HEK293 (cell line): Measurements from ENCODE around the gene ELOVL7.

ENCODE experiments used
- CTCF ChIA-PET: fragments of 350-600 bp; formaldehyde crosslinking; extraction: SDS; loops from one replicate; lab custom pipeline; 2021; ENCODE audit warnings: antibody characterized with exemption; lab: Yijun Ruan, JAX
- POLR2A ChIA-PET: fragments of 300-600 bp; formaldehyde crosslinking; extraction: SDS; loops from one replicate; lab custom pipeline; 2020; ENCODE audit warnings: antibody characterized with exemption, inconsistent platforms; lab: Yijun Ruan, JAX
- H3K27ac ChIP-seq: fragments of 200-500 bp; sonication (Bioruptor generic); 2 replicates; pipeline ENCODE4 v1.5.1; 2014; ENCODE audit warnings: low read depth, low read length, control low read depth, inconsistent platforms; ENCODE audit errors: extremely low read depth
- H3K36me3 ChIP-seq, 2 experiments: fragments of 200-500 bp in 1 of 2; sonication (Bioruptor generic) in 1 of 2; 1 replicate in 1 of 2; 2 replicates in 1 of 2; pipeline ENCODE4 v1.5.1; 2014 to 2017; ENCODE audit warnings: inconsistent platforms in 2 of 2, low read length in 2 of 2; ENCODE audit not compliant: control insufficient read depth in 2 of 2, insufficient read depth in 1 of 2
- H3K4me1 ChIP-seq: fragments of 200-500 bp; sonication (Bioruptor generic); 2 replicates; pipeline ENCODE4 v1.5.1; 2014; ENCODE audit warnings: mild to moderate bottlenecking, low read length, inconsistent platforms; ENCODE audit not compliant: control insufficient read depth, insufficient read depth
- H3K4me3 ChIP-seq: 2 replicates; pipeline ENCODE4 v1.5.1; 2011; ENCODE audit warnings: low read depth, mild to moderate bottlenecking, control low read depth, low read length, moderate library complexity
- H3K9me3 ChIP-seq: fragments of 200-500 bp; sonication (Bioruptor generic); 2 replicates; pipeline ENCODE4 v1.5.1; 2014; ENCODE audit warnings: low read depth, low read length, inconsistent platforms; ENCODE audit not compliant: control insufficient read depth, insufficient read depth
- AEBP2 ChIP-seq: fragments of 450-650 bp; formaldehyde crosslinking; IDR thresholded peaks from 2 replicates; pipeline ENCODE4 v1.5.1; 2016; ENCODE audit warnings: missing biosample characterization, missing genetic modification characterization, borderline replicate concordance
- GLI2 ChIP-seq: fragments of 450-650 bp; formaldehyde crosslinking; IDR thresholded peaks from 2 replicates; pipeline ENCODE4; 2017; ENCODE audit warnings: missing biosample characterization, missing genetic modification characterization, low read depth, borderline replicate concordance
- KLF8 ChIP-seq: fragments of 450-650 bp; formaldehyde crosslinking; IDR thresholded peaks from 2 replicates; pipeline ENCODE4 v1.5.1; 2016; ENCODE audit warnings: missing biosample characterization, missing genetic modification characterization
- ZBTB11 ChIP-seq: fragments of 450-650 bp; formaldehyde crosslinking; conservative IDR thresholded peaks from 2 replicates; pipeline ENCODE4 v1.5.1; 2016; ENCODE audit warnings: low read depth, missing biosample characterization, missing genetic modification characterization
- ZNF174 ChIP-seq: fragments of 450-650 bp; formaldehyde crosslinking; IDR thresholded peaks from 2 replicates; pipeline ENCODE4 v1.5.0; 2017; ENCODE audit warnings: missing biosample characterization, mild to moderate bottlenecking, missing genetic modification characterization
- ZNF18 ChIP-seq: fragments of 450-650 bp; formaldehyde crosslinking; IDR thresholded peaks from 2 replicates; pipeline ENCODE4 v1.5.1; 2016; ENCODE audit warnings: missing biosample characterization, missing genetic modification characterization
- ZNF184 ChIP-seq: fragments of 450-650 bp; IDR thresholded peaks from 2 replicates; pipeline ENCODE4 v1.5.1; 2018; ENCODE audit warnings: missing biosample characterization, mild to moderate bottlenecking, missing genetic modification characterization
- ZNF24 ChIP-seq: fragments of 450-650 bp; formaldehyde crosslinking; IDR thresholded peaks from 2 replicates; pipeline ENCODE4 v1.5.1; 2016; ENCODE audit warnings: missing biosample characterization, missing genetic modification characterization
- ZNF26 ChIP-seq: fragments of 450-650 bp; formaldehyde crosslinking; IDR thresholded peaks from 2 replicates; pipeline ENCODE4 v1.5.1; 2016; ENCODE audit warnings: missing biosample characterization, missing genetic modification characterization
- ZNF280D ChIP-seq: fragments of 450-650 bp; formaldehyde crosslinking; IDR thresholded peaks from 2 replicates; pipeline ENCODE4 v1.5.1; 2016; ENCODE audit warnings: missing biosample characterization, missing genetic modification characterization
- ZNF302 ChIP-seq: fragments of 450-650 bp; formaldehyde crosslinking; IDR thresholded peaks from 2 replicates; pipeline ENCODE4 v1.5.1; 2016; ENCODE audit warnings: missing biosample characterization, missing genetic modification characterization, low read depth
- ZNF324 ChIP-seq: fragments of 450-650 bp; formaldehyde crosslinking; IDR thresholded peaks from 2 replicates; pipeline ENCODE4 v1.5.1; 2016; ENCODE audit warnings: missing biosample characterization, missing genetic modification characterization
- ZNF544 ChIP-seq: fragments of 450-650 bp; formaldehyde crosslinking; IDR thresholded peaks from 2 replicates; pipeline ENCODE4 v1.5.0; 2017; ENCODE audit warnings: missing biosample characterization, missing genetic modification characterization
- ZNF549 ChIP-seq: fragments of 450-650 bp; IDR thresholded peaks from 2 replicates; pipeline ENCODE4 v1.5.1; 2018; ENCODE audit warnings: missing biosample characterization, missing genetic modification characterization, mild to moderate bottlenecking, inconsistent platforms, moderate library complexity
- ZNF585B ChIP-seq: fragments of 450-650 bp; formaldehyde crosslinking; IDR thresholded peaks from 2 replicates; pipeline ENCODE4 v1.5.1; 2016; ENCODE audit warnings: missing biosample characterization, missing genetic modification characterization
- ZNF660 ChIP-seq: fragments of 450-650 bp; IDR thresholded peaks from 2 replicates; pipeline ENCODE4 v1.5.1; 2018; ENCODE audit warnings: missing biosample characterization, mild to moderate bottlenecking, missing genetic modification characterization
- ZNF792 ChIP-seq: fragments of 450-650 bp; formaldehyde crosslinking; IDR thresholded peaks from 2 replicates; pipeline ENCODE4 v1.5.1; 2016; ENCODE audit warnings: missing biosample characterization, missing genetic modification characterization
- ZSCAN18 ChIP-seq: fragments of 450-650 bp; formaldehyde crosslinking; IDR thresholded peaks from 2 replicates; pipeline ENCODE4 v1.5.1; 2016; ENCODE audit warnings: missing biosample characterization, missing genetic modification characterization

ELOVL7 gene

GRCh38 chr5:60811105-60811504 lies 33.0 kb downstream of the ELOVL7 start:
- POLR2A ChIA-PET = no interaction called here
- no peaks in the 10 kb centered on the region for H3K4me1 ChIP-seq
- no peak overlapping the region for H3K4me3 ChIP-seq
- TF ChIP-seq ZNF18 (tag by site-specific recombination) = no peak
- TF ChIP-seq ZNF174 (tag by site-specific recombination) = no peak
- TF ChIP-seq ZNF792 (tag by site-specific recombination) = no peak
- no peak for TF ChIP-seq ZNF24 (tag by site-specific recombination)
- no peak for TF ChIP-seq AEBP2 (tag by site-specific recombination)
- no peak for TF ChIP-seq ZNF544
- no peak for TF ChIP-seq ZNF660
- TF ChIP-seq GLI2 (tag by site-specific recombination) = no peak
- no peak for TF ChIP-seq ZNF324 (tag by site-specific recombination)
- TF ChIP-seq ZNF280D (tag by site-specific recombination) = no peak
- TF ChIP-seq, all 188 proteins: peak for 0
- no peaks in the 10 kb centered on the region for H3K36me3 ChIP-seq
- no peaks in the 10 kb centered on the region for H3K9me3 ChIP-seq
- CTCF ChIA-PET = no interaction called here
- H3K27ac ChIP-seq = no peak overlapping the region

GRCh38 chr5:60810438-60811085 lies 33.5 kb downstream of the ELOVL7 start:
- H3K27ac ChIP-seq = no peak overlapping the region
- no peaks in the 10 kb centered on the region for H3K4me1 ChIP-seq
- CTCF ChIA-PET = interaction anchor here (0.5 kb wide), 1 partner anchor 15 kb away, joined by 5 read pairs; no protein-coding TSS in a partner anchor
- no peaks in the 10 kb centered on the region for H3K36me3 ChIP-seq
- no peak overlapping the region for H3K4me3 ChIP-seq
- POLR2A ChIA-PET = no interaction called here
- H3K9me3 ChIP-seq = no peaks in the 10 kb centered on the region
- no peak for TF ChIP-seq ZSCAN18 (tag by site-specific recombination)
- no peak for TF ChIP-seq ZNF549 (tag by site-specific recombination)
- TF ChIP-seq, all 188 proteins: peak for 0

- POLR2A ChIA-PET = no interaction called here
- TF ChIP-seq ZNF585B = no peak
- TF ChIP-seq KLF8 (tag by site-specific recombination) = no peak
- TF ChIP-seq ZNF26 (tag by site-specific recombination) = no peak
- TF ChIP-seq ZBTB11 (tag by site-specific recombination) = no peak
- TF ChIP-seq ZNF184 = no peak
- no peak for TF ChIP-seq ZNF302 (tag by site-specific recombination)
- Histone ChIP-seq H3K27ac (no peak overlapping the region), H3K4me3 (no peak overlapping the region), H3K36me3 (no peaks in the 10 kb centered on the region), H3K9me3 (no peaks in the 10 kb centered on the region), H3K4me1 (no peaks in the 10 kb centered on the region)
- CTCF ChIA-PET = interaction anchor here (0.5 kb wide), 1 partner anchor 16 kb away, joined by 5 read pairs; no protein-coding TSS in a partner anchor
Observed at GRCh38 chr5:60809891-60810425, 34.1 kb downstream of the ELOVL7 start.
